Thoracic aorta (tissue), 2 donors: ENCODE measurements around the gene PIAS1. TPM values are rescaled to one million over a fixed set of nuclear protein-coding genes. Genes with fewer than 3 reads are reported as not detected.

ENCODE experiments used
- ATAC-seq: fragments of 150-250 bp; one replicate; pipeline ENCODE4 v1.8.0; 2017; ENCODE audit warnings: low read depth; ENCODE audit not compliant: insufficient number of reproducible peaks, low FRiP score
- DNase-seq: peaks from one replicate; pipeline ENCODE4 v3.0.0-alpha.2; 2020; ENCODE audit warnings: low spot score
- H3K27ac ChIP-seq, 2 donors: fragments of 200-600 bp; sonication (generic); 1 replicate in 1 of 2; 2 replicates in 1 of 2; pipeline ENCODE4 v1.5.1; 2016; ENCODE audit warnings: mild to moderate bottlenecking in 2 of 2, moderate library complexity in 2 of 2
- H3K27me3 ChIP-seq: fragments of 200-600 bp; sonication (generic); replicated peaks from 2 replicates; pipeline ENCODE4 v1.6.0; 2016; ENCODE audit warnings: mild to moderate bottlenecking; ENCODE audit not compliant: insufficient read depth
- H3K36me3 ChIP-seq: fragments of 200-600 bp; sonication (generic); one replicate; pipeline ENCODE4 v1.5.1; 2016
- H3K4me1 ChIP-seq, 2 donors: fragments of 200-600 bp; sonication (generic); 1 replicate in 1 of 2; 2 replicates in 1 of 2; pipeline versions ENCODE4 v1.5.1 to v1.6.0; 2016; ENCODE audit warnings: low read depth in 2 of 2, mild to moderate bottlenecking in 1 of 2; ENCODE audit not compliant: control insufficient read depth in 1 of 2
- H3K4me3 ChIP-seq: fragments of 200-600 bp; sonication (generic); 2 replicates; pipeline ENCODE4 v1.5.1; 2016; ENCODE audit warnings: mild to moderate bottlenecking
- H3K9me3 ChIP-seq: fragments of 200-600 bp; sonication (generic); 2 replicates; pipeline ENCODE4 v1.5.1; 2016
- total RNA-seq, 2 donors: library from RNA; depleted of rRNA; stranded (reverse); fragments of >200 nt; gene quantifications; one replicate each; pipeline versions ENCODE4 v1.1.0 to v1.2.3, GENCODE V29; 2016
- TF ChIP-seq, protein P1 (sequence below): fragments of 200-600 bp; sonication (generic); IDR thresholded peaks from one replicate; pipeline ENCODE4 v1.5.1; 2019; ENCODE audit warnings: antibody characterized with exemption

Gene PIAS1
- total RNA-seq, 2 donors from 2014 or later: 45.1 to 74.1 TPM

DNA sequence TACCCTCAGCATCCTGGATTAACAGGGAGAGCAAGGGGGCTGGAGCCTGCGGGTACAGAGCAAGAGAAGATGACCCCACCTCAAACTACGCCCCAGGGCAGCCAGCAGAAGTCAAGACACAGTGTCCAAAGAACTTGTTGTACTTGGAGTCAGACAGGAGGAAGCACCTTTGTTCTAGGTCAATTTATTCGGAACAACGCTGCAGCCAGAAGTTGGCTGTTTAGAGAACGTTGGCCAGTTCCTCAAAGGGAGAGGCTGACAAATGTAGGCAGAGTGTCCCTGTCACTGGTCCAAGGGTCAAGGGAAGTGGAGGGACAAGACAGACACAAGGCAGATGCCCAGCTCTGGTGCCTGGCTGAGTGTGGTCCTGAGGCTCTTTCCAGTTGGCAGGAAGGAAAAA lies 32.1 kb upstream of the PIAS1 start:
- no peak overlapping the region for H3K4me3 ChIP-seq
- DNase-seq (no peak), ATAC-seq (no peak)
- TF ChIP-seq, protein P1, sequence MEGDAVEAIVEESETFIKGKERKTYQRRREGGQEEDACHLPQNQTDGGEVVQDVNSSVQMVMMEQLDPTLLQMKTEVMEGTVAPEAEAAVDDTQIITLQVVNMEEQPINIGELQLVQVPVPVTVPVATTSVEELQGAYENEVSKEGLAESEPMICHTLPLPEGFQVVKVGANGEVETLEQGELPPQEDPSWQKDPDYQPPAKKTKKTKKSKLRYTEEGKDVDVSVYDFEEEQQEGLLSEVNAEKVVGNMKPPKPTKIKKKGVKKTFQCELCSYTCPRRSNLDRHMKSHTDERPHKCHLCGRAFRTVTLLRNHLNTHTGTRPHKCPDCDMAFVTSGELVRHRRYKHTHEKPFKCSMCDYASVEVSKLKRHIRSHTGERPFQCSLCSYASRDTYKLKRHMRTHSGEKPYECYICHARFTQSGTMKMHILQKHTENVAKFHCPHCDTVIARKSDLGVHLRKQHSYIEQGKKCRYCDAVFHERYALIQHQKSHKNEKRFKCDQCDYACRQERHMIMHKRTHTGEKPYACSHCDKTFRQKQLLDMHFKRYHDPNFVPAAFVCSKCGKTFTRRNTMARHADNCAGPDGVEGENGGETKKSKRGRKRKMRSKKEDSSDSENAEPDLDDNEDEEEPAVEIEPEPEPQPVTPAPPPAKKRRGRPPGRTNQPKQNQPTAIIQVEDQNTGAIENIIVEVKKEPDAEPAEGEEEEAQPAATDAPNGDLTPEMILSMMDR: no peak
- no peaks in the 10 kb centered on the region for H3K4me1 ChIP-seq
- no peak overlapping the region for H3K27ac ChIP-seq
- no peaks in the 10 kb centered on the region for H3K9me3 ChIP-seq
- no peaks in the 10 kb centered on the region for H3K27me3 ChIP-seq
- H3K36me3 ChIP-seq: no peaks in the 10 kb centered on the region

DNA sequence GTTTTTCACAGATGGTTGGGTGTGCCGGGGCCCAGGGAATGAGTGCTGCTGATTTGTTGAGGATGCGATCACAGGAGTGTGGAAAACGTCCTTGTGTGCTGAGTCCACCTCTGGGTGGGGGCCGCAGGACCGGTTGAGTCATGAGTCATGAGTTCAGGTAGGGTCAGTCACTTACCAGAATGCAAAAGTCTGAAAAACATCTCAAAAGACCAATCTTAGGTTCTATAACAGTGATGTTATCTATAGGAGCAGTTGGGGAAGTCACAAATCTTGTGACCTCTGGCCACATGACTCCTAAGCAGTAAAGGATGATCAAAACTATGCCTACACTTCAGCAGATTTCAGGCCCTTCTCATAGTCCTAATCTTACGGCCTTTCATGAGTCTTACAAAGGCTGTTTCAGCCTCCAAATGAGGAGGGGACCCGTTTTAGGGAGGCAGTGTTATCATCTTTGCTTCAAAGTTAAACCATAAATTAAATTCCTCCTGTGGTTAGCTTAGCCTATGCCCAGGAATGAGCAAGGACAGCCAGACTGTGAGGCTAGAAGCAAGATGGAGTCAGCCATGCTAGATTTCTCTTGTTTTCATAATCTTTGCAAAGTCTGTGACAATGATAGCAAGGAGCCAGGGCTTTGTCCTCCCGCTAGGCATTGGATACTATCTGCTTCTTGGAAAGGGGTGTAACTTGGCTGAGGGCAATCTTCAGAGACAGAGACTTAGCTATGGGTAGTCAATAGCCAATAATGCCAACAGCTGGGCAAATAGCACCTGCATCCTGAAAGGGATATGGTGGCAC lies 30.6 kb upstream of the PIAS1 start:
- TF ChIP-seq, protein P1: no peak
- DNase-seq: no peak
- no peak for ATAC-seq
- Histone ChIP-seq H3K9me3 (no peaks in the 10 kb centered on the region), H3K27me3 (no peaks in the 10 kb centered on the region), H3K4me1 (no peaks in the 10 kb centered on the region), H3K27ac (no peak overlapping the region), H3K4me3 (no peak overlapping the region), H3K36me3 (no peaks in the 10 kb centered on the region)

DNA sequence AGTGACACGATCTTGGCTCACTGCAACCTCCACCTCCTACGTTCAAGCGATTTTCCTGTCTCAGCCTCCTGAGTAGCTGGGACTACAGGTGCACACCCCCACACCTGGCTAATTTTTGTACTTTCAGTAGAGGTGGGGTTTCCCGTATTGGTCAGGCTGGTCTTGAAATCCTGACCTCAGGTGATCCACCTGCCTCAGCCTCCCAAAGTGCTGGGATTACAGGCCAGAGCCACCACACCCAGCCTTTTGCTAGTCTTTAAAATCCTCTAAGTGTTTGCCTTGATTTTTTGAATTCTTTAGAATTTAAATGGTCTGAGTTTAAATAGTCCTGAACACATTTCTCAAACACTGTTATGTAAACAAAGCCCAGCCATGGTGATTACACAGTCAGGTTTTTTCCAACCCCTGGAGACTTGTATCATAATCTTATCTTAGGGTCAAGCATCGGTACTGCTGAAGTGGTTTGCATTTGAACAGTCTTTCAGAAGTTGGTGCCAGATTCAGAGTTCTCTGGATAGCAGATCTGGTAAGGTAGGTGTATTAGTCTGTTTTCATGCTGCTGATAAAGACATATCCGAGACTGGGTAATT lies 28.2 kb upstream of the PIAS1 start:
- H3K27me3 ChIP-seq: no peaks in the 10 kb centered on the region
- ATAC-seq: no peak
- H3K4me3 ChIP-seq: no peak overlapping the region
- no peak for DNase-seq
- no peaks in the 10 kb centered on the region for H3K4me1 ChIP-seq
- no peak overlapping the region for H3K27ac ChIP-seq
- TF ChIP-seq, protein P1: no peak
- H3K9me3 ChIP-seq: no peaks in the 10 kb centered on the region
- no peaks in the 10 kb centered on the region for H3K36me3 ChIP-seq

DNA sequence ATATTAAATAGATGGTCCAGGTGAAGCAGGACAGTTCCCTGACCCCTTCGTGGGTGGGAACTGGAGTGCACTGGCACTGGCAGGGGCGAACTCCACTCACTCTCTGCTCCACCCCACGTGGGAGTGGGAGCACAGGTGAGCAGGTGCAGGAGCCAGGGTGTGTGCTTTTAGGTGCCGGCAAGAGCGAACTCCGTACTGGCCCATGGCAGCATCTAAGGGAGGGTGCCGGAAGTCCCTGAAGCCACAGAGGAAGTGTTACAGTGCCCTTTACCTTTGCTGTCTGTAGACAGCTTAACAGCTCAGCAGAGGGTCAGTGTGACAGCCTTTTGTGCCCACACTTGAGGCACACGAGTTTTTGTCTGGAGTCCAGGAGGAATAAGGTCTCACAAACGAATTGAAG lies 26.7 kb upstream of the PIAS1 start:
- H3K4me1 ChIP-seq: no peaks in the 10 kb centered on the region
- no peaks in the 10 kb centered on the region for H3K27me3 ChIP-seq
- ATAC-seq (no peak), DNase-seq (no peak)
- H3K4me3 ChIP-seq: no peak overlapping the region
- no peaks in the 10 kb centered on the region for H3K9me3 ChIP-seq
- H3K27ac ChIP-seq: no peak overlapping the region
- H3K36me3 ChIP-seq: no peaks in the 10 kb centered on the region
- TF ChIP-seq, protein P1: no peak

DNA sequence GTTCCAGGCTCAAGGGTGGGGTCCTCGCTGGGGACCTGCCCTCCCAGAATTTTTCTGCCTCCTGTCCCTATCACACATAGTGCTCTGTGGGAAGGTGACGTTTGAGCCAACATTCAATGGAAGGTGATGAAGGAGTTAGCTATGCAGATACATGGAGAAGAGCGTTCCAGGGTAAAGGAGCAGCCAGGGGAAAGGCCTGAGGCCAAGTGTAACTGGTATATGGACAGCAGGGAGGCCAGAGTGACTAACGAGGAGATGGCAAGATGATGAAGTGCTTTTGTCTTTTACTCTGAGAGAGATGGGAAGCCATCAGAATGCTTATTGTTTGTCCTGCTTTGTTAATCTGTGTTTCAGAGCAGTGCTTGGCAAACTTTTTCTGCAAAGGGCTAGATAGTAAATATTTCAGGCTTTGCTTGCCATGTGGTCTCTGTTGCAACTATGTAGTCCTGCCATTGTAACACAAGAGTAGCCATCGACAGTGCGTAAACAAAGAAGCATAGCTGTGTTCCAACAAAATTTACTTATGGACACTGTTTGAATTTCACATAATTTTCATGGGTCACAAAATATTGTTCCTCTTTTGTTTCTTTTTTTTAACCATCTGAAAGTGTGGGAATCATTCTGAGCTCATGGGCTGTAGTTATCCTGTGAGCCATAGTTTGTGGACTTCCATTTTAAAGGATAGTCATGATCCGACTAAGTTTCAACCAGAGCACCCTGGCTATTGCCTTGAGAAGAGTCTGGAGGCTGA lies 25.8 kb upstream of the PIAS1 start:
- H3K4me1 ChIP-seq: no peaks in the 10 kb centered on the region
- no peaks in the 10 kb centered on the region for H3K9me3 ChIP-seq
- no peaks in the 10 kb centered on the region for H3K27me3 ChIP-seq
- no peak overlapping the region for H3K4me3 ChIP-seq
- H3K27ac ChIP-seq: no peak overlapping the region
- no peaks in the 10 kb centered on the region for H3K36me3 ChIP-seq
- DNase-seq (no peak), ATAC-seq (no peak)
- TF ChIP-seq, protein P1: no peak
